HuH-7 (cell line): ENCODE data around the gene MPZL1.
"Not testable (repeated sequence)": the region's sequence is repeated elsewhere in the genome, so short reads cannot be mapped to it uniquely, and the experiment has no call there.

ENCODE experiments used
- DNase-seq: peaks from one replicate; pipeline ENCODE4 v3.0.0; 2011; ENCODE audit warnings: low spot score

MPZL1 gene

DNA sequence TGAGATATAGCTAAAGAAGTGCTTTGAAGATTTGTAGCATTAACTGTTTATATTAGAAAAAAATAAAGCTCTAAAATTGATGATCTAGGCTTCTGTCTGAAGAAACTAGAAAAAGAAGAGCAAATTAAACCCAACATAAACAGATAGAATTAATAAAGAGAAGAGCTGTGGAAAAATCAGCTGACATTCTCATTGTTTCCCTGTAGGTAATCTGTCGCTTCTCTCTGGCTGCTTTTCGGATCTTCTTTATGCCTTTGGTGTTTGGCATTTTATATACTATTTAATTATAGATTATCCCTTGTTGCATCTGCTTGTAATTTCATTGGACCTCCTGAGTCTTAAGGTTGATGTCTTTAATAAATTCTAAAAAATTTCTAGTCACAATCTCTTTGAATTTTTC, 59.8 kb downstream of the MPZL1 start:
- DNase-seq: no peak

DNA sequence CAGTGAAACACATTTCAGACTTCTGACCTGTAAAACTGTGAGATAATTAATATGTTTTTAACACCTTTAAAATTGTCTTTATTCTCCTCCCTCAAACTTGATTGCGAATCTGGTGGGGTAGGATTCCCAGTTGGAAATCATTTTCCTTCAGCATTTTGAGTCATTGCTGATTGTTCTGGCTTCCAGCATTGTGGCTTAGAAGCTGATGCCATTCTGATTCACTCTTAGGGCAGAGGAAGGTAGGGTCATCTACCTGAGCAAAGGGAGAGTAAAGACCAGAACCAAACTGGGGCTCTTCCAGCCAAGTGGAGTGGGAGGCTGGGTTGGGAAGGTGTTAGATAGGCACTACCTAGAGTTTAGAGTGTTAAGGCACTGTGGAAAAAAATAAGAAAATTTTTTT, 61.2 kb downstream of the MPZL1 start:
- no peak for DNase-seq

GRCh38 chr1:167784876-167785550, 63.2 kb downstream of the MPZL1 start:
- DNase-seq: no peak

- no peak for DNase-seq
Measured at GRCh38 chr1:167786502-167786901, 64.7 kb downstream of the MPZL1 start.

DNA sequence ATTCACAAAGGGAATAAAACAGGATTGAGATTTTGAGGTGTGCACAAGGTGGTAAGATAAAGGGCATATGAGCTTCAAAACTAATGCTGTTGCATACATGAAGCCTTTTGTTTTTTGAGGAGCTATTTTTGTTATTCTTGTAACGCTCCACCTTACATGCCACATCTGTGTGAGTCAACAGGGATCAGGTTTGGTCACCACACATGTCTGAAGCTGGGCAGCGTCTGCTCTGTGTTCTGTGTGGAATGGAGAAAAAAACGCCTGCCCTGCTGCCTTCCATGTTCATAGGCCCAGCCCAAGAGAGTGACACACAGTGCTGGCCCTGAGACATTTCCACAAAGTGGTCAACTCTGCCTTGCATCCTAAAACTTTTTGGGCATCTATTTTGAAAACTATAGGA, 67.7 kb downstream of the MPZL1 start:
- no peak for DNase-seq

DNA sequence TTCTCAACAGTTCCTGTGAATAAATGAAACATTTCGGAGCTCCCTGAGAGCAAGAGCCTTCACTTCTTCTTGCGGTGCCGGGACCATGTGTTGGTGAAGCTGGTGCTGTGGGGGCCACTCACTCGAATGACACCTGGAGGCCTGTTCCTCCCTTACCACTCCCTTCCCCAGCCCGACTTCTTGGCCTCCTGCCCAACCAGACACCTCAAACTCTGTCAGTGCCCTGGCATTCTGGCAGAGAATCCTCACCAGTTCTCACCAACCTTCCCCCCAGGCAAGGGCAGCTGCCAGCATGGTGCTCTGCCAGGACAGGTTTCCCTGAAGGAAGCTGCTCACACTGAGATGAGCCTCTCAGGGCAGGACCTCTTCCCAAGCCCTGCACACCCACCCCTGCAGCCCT, 68.3 kb downstream of the MPZL1 start:
- DNase-seq: no peak

DNA sequence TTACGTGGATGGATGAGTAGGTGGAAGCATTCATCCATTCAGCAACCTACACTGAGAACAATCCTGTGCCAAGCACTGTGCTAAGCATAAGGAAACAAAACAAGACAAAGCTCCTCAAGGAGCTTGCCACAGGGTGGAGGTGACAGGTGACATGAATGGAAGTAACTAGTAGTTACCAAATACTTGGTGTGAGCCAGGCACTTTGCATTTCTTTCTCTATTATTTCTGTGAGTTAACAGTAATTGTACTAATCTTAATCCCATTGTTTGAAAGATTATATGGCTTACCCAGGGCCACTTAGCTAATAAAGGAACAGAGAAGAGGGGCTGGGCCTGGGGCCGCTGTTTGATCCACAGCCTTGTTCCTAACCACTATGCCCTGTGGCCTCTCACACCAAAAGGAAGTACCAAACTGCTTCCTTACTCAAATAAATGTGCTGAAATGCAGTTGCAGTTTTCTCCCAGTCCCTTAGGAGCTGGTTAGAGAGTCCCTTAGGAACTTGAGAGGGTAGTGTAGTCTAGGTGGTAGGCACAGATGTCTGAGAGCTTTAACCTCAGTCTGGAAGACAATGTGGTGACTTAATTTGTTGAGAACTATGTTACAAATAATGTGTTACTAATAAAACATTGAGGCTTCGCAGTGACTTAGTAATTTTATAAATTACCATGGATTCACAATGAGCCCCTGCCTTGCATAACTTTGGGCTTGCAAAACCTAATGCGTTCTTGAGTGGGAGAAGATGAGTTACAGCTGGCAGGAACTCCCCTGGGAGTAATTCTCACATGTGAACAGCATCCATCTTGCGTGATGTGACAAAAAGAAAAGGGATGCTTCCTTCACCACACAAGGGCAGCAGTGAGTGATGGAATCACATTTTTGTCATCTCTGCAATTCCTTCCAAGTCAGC, 69.8 kb downstream of the MPZL1 start:
- no peak for DNase-seq

DNA sequence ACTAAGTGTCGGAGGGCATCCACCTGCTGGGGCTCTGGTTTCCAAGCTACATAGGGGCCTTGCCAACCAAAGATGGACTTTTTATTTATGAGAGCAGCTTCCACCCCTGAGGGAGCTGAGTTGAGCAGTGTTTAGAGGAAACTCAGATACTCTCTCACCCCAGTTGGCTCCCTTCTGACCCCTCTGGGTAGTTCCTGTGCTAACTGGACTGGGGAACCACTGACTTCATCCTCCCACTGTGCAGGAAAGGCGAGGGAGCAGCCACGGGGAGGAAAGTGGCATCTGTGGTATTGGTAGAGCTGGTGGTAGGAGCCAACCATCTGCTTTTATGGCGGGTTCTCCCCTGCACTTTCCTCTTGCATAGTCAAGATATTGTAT, 70.4 kb downstream of the MPZL1 start:
- no peak for DNase-seq

DNA sequence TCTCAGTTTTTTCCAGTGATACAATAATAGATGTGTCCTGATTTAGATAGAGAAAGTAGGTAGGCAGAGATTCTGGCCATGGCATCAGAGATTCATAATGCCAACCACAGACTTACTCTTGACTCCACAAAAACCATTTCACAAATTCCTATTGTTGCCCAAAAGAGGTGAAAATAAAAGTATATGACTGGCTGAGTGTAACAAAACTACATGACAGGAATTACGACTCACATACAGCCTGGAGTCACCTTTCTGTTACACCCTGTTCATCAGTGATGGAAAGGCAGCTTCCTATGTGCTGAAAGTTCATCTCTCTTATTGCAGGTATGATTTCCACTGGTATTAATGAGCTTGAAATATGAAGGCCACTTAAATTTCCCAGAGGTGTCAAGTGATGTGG, 72.3 kb downstream of the MPZL1 start:
- DNase-seq: no peak

GRCh38 chr1:167795810-167796740, 74.3 kb downstream of the MPZL1 start:
- no peak for DNase-seq

DNA sequence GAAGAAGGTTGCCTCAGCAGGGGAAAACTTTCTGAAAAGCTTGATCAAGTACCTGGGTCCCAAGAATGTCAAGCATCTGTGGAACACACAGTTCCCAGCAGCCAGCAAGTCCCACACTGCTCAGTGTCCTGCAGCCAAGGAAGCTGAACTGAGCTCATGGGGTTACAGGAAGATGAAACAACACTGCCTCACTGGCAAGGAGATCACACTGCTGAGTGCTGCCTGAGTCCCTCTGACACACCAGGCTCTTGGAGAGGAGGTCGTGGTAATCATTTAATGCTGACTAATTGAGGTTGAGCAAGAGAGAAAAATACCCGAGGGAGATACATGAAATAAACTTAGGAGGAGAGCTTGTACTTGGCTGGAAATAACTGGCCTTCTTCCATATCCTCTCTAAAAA, 75.2 kb downstream of the MPZL1 start:
- peak; percentile 20 for DNase-seq

- no peak for DNase-seq
Measured at GRCh38 chr1:167798952-167799351, 77.2 kb downstream of the MPZL1 start.

DNA sequence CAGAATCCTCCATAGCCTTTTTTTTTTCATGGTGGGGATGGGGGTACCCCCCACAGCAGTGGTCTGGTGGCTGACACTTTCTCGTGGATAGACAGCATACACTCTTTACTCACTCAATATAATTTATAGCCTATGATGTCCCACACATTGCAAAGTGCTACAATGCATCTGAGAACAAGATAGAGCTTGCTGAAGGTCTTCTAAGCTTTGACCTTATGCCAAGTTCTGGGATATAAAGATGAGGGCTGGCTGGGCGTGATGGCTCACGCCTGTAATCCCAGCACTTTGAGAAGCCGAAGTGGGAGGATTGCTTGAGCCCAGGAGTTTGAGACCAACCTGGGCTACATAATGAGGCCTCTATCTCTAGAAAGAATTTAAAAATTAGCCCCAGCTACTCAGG, 78.0 kb downstream of the MPZL1 start:
- DNase-seq: no peak

DNA sequence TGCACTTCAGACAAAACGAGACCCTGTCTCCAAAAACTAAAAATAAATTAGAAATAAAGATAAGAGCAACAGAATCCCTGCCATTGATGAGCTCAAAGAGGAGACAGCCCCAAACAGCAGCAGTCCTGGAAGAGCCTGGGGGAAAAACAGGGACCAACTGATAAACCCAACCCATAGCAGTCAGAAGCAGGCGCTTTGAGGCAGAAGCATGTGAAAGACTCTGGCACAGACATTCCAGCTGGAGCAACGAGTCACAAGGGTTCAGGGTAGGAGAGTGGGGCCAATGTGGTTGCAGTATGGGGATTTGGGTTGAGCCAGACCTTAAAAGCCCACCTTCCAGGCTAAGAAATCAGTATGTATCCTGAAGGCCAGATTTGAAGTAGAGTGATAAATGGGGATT, 78.5 kb downstream of the MPZL1 start:
- no peak for DNase-seq

DNA sequence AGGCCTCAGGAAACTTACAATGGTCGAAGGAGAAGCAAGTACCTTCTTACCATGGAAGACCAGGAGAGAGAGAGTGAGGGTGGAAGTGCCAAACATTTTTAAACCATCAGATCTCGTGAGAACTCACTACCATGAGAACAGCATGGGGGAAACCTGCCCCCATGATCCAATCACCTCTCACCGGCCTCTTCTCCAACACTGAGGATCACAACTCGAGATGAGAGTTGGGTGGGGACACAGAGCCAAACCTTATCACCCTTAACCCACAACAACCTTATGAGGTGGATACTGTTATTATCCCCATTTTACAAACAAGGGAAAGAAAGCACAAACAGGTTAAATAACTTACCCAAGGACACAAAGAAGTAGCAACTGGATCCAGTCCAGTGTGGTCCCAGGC, 80.5 kb downstream of the MPZL1 start:
- no peak for DNase-seq

GRCh38 chr1:167803358-167804207, 81.8 kb downstream of the MPZL1 start:
- peak; percentile 92 for DNase-seq

DNA sequence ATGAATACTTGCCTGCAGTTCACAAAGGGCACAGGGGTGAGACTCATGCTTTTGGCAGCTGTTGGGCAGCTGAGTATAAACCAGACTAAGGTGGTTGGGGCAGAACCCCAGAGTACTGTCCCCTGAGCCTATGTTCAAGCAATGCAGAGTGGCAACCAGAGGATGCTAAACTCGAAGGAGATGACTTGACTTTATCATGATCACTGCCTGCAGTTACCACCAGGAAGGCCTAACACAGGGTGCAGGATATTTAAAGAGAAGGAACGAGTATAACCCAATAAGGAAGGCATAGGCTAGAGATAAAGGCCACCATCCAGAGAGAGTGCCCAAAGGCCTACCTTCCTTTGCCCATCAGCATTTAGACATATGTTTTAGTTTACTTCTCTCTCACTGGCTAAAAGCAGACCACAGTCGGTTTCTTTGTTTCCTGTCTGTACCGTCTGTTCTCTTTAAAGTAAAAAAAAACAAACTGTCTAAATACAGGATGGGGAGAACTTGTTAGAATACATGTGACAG, 83.3 kb downstream of the MPZL1 start:
- no peak for DNase-seq

DNA sequence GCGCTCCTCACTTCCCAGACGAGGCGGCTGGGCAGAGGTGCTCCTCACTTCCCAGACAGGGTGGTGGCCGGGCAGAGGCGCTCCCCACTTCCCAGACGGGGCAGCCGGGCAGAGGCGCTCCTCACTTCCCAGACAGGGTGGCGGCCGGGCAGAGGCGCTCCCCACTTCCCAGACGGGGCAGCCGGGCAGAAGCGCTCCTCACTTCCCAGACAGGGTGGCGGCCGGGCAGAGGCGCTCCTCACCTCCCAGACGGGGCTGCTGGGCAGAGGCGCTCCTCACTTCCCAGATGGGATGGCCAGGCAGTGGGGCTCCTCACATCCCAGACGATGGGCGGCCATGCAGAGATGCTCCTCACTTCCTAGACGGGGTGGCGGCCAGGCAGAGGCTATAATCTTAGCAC, 84.5 kb downstream of the MPZL1 start:
- not testable (repeated sequence) for DNase-seq

DNA sequence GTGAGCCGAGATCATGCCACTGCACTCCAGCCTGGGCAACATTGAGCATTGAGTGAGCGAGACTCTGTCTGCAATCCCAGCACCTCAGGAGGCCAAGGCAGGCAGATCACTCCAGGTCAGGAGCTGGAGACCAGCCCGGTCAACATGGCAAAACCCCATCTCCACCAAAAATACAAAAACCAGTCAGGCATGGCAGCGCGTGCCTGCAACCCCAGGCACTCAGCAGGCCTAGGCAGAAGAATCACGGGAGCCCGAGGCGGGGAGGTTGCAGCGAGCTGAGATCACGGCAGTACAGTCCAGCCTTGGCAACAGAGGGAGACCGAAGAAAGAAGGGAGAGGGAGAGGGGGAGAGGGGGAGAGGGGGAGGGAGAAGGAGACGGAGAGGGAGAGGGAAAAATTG, 84.9 kb downstream of the MPZL1 start:
- not testable (repeated sequence) for DNase-seq

DNA sequence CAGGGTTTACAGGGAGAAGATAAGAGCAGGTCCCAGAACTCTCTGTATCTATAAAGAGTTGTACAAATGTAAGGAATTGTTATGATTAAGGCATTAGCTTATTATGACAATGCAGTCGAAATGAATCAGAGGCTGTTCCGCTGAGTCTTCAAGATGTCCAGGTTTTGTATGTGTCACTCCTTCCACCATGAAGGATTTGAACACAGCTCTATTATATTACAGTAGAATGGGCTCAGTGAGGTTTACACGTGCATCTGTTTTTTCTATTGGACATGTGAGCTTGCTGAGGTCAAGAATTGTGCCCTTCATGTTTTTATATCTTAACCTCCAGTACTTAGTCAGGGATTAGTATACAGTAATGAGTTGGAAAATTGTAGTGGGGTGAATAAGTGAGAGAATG, 86.3 kb downstream of the MPZL1 start:
- no peak for DNase-seq

- no peak for DNase-seq
Measured at GRCh38 chr1:167808690-167809089, 86.9 kb downstream of the MPZL1 start.
